GM23248 (cell line): ENCODE measurements around the gene ZNF683. TPM values are rescaled to one million over a fixed set of nuclear protein-coding genes. Genes with fewer than 3 reads are reported as not detected.

Source experiments
- DNase-seq: peaks from one replicate; pipeline ENCODE4 v3.0.0-alpha.2; 2015
- H2AFZ ChIP-seq: fragments of 200-600 bp; sonication (generic); 2 replicates; pipeline ENCODE4 v1.6.1; 2016; ENCODE audit warnings: antibody characterized with exemption
- H3F3A ChIP-seq: fragments of 200-600 bp; sonication (generic); 2 replicates; pipeline ENCODE4 v1.6.1; 2016; ENCODE audit warnings: mild to moderate bottlenecking, antibody characterized with exemption, mixed run types; ENCODE audit not compliant: insufficient read depth
- H3K27ac ChIP-seq: fragments of 200-600 bp; sonication (generic); 2 replicates; pipeline ENCODE4 v1.5.1; 2016; ENCODE audit warnings: mild to moderate bottlenecking
- H3K27me3 ChIP-seq: fragments of 200-600 bp; sonication (generic); replicated peaks from 2 replicates; pipeline ENCODE4 v1.6.1; 2016; ENCODE audit warnings: mild to moderate bottlenecking; ENCODE audit not compliant: insufficient read depth
- H3K36me3 ChIP-seq: fragments of 200-600 bp; sonication (generic); 2 replicates; pipeline ENCODE4 v1.6.1; 2016; ENCODE audit warnings: low read depth, mild to moderate bottlenecking
- H3K4me1 ChIP-seq: fragments of 200-600 bp; sonication (generic); 2 replicates; pipeline ENCODE4 v1.6.1; 2016; ENCODE audit warnings: mild to moderate bottlenecking; ENCODE audit not compliant: insufficient read depth
- H3K4me2 ChIP-seq: fragments of 200-600 bp; sonication (generic); one replicate; pipeline ENCODE4 v1.6.1; 2016; ENCODE audit warnings: mild to moderate bottlenecking; ENCODE audit not compliant: unreplicated experiment
- H3K4me3 ChIP-seq: fragments of 200-600 bp; sonication (generic); 2 replicates; pipeline ENCODE4 v1.5.1; 2016; ENCODE audit warnings: mild to moderate bottlenecking
- H3K79me2 ChIP-seq: fragments of 200-600 bp; sonication (generic); 2 replicates; pipeline ENCODE4 v1.6.1; 2016; ENCODE audit warnings: mild to moderate bottlenecking; ENCODE audit not compliant: insufficient read depth
- H3K9ac ChIP-seq: fragments of 200-600 bp; sonication (generic); 2 replicates; pipeline ENCODE4 v1.6.1; 2016; ENCODE audit warnings: mild to moderate bottlenecking
- H3K9me2 ChIP-seq: fragments of 200-600 bp; sonication (generic); 2 replicates; pipeline ENCODE4 v1.6.1; 2016; ENCODE audit warnings: mixed run types, mild to moderate bottlenecking, moderate library complexity; ENCODE audit not compliant: insufficient read depth
- H3K9me3 ChIP-seq: fragments of 200-600 bp; sonication (generic); one replicate; pipeline ENCODE4 v1.6.1; 2017; ENCODE audit warnings: low read depth
- H4K20me1 ChIP-seq: fragments of 200-600 bp; sonication (generic); 2 replicates; pipeline ENCODE4 v1.6.0; 2016; ENCODE audit not compliant: insufficient read depth
- EZH2 ChIP-seq: fragments of 200-600 bp; sonication (generic); IDR thresholded peaks from 2 replicates; pipeline ENCODE4 v1.6.1; 2018; ENCODE audit warnings: antibody characterized with exemption, mild to moderate bottlenecking; ENCODE audit not compliant: insufficient read depth, poor library complexity, severe bottlenecking
- EZH2phosphoT487 ChIP-seq: fragments of 200-600 bp; sonication (generic); IDR thresholded peaks from 2 replicates; pipeline ENCODE4 v1.6.1; 2018; ENCODE audit warnings: antibody characterized with exemption, moderate library complexity, mild to moderate bottlenecking, low read depth; ENCODE audit not compliant: insufficient read depth
- WGBS, 2 experiments: methylation state at CpG; one replicate each; pipeline ENCODE4 v1.1.6; 2015 to 2017; ENCODE audit warnings: low lambda C conversion rate in 2 of 2, low coverage in 1 of 2; ENCODE audit errors: missing lambda C conversion rate in 2 of 2; 5-methylcytosine and 5-hydroxymethylcytosine counted together
- in situ Hi-C: fragments of 300-500 bp; cut with MboI; formaldehyde crosslinking; loops from 2 replicates; pipeline ENCODE4 v1.15.0; 2020
- polyA plus RNA-seq: library from polyadenylated mRNA; unstranded; fragments of >200 nt; fragmentation: Nextera tagmentation; extraction: Ambion mirVana; gene quantifications from 2 replicates; pipeline ENCODE4 v1.2.1, GENCODE V29; 2016
- total RNA-seq: library from RNA; depleted of rRNA; stranded (reverse); fragments of >200 nt; shearing (Covaris generic); gene quantifications from 2 replicates; pipeline ENCODE4 v1.2.3, GENCODE V29; 2014

The ZNF683 gene
- total and polyA plus RNA-seq, 2 experiments from 2014 or later: not detected

- Histone ChIP-seq H3K4me2 (no peak overlapping the region), H3K4me3 (no peak overlapping the region), H2AFZ (no peak overlapping the region), H3K9ac (no peak overlapping the region), H3K36me3 (no peaks in the 10 kb centered on the region), H3F3A (no peaks in the 10 kb centered on the region), H3K9me3 (no peaks in the 10 kb centered on the region), H3K27me3 (no peaks in the 10 kb centered on the region), H3K4me1 (0 out of 2 replicates have a peak, but pooled peaks cover 4% of the 10 kb centered on the region), H3K27ac (no peak overlapping the region), H3K79me2 (no peaks in the 10 kb centered on the region), H4K20me1 (no peaks in the 10 kb centered on the region), H3K9me2 (no peaks in the 10 kb centered on the region)
- no peak for DNase-seq
- in situ Hi-C loops: no loop called here
- WGBS, 2 experiments: 53% methylated on average over 8 of the region's 8 CpGs
- no peak for TF ChIP-seq EZH2phosphoT487
- no peak for TF ChIP-seq EZH2
Measured at GRCh38 chr1:26328597-26328996, 44.0 kb downstream of the ZNF683 start.

DNA sequence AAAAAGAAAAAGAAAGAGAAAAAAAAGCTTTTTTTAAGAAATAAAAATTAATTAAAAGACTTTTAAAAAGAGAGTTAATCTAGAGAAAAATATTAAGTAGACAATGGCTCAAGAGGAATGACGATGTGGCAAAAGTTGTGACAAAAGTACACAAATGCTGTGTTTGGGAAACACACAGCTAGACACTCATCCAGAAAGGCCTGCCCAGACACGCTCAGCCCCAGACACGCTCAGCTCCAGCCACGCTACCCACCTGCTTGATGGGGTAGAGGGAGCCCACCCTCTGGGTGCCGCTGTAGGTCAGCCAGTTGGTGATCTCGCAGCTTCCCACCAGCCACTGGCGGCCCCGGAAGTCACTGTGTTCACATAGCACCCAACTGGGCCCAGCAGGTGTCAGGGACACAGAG, 44.6 kb downstream of the ZNF683 start:
- Histone ChIP-seq H3K36me3 (no peaks in the 10 kb centered on the region), H3K9me3 (no peaks in the 10 kb centered on the region), H3F3A (no peaks in the 10 kb centered on the region), H3K4me1 (0 out of 2 replicates have a peak, but pooled peaks cover 4% of the 10 kb centered on the region), H4K20me1 (no peaks in the 10 kb centered on the region), H3K27ac (no peak overlapping the region), H3K4me2 (no peak overlapping the region), H3K9ac (no peak overlapping the region), H3K9me2 (no peaks in the 10 kb centered on the region), H3K27me3 (no peaks in the 10 kb centered on the region), H3K4me3 (no peak overlapping the region), H3K79me2 (no peaks in the 10 kb centered on the region), H2AFZ (no peak overlapping the region)
- WGBS, 2 experiments: 70 to 80% methylated on average over 8 of the region's 8 CpGs
- DNase-seq: no peak
- TF ChIP-seq EZH2 (no peak), EZH2phosphoT487 (no peak)
- in situ Hi-C loops: no loop called here

- Histone ChIP-seq H3K9ac (no peak overlapping the region), H3K36me3 (no peaks in the 10 kb centered on the region)
Measured at GRCh38 chr1:26324550-26324949, 48.0 kb downstream of the ZNF683 start.

GRCh38 chr1:26323382-26323781, 49.2 kb downstream of the ZNF683 start:
- TF ChIP-seq EZH2phosphoT487 (no peak), EZH2 (no peak)
- Histone ChIP-seq H3K27me3 (no peaks in the 10 kb centered on the region), H3K4me1 (peaks cover 9% of the 10 kb centered on the region), H3K4me3 (no peak overlapping the region), H2AFZ (no peak overlapping the region), H3K36me3 (no peaks in the 10 kb centered on the region), H3K9me3 (no peaks in the 10 kb centered on the region), H3K4me2 (no peak overlapping the region), H4K20me1 (no peaks in the 10 kb centered on the region), H3F3A (no peaks in the 10 kb centered on the region), H3K27ac (no peak overlapping the region), H3K9me2 (no peaks in the 10 kb centered on the region), H3K79me2 (no peaks in the 10 kb centered on the region), H3K9ac (no peak overlapping the region)
- in situ Hi-C loops: no loop called here
- no peak for DNase-seq
- 89 to 92% methylated on average over 2 of the region's 2 CpGs for WGBS, 2 experiments

More at GRCh38 chr1:26324550-26324949, 48.0 kb downstream of the ZNF683 start:
- H4K20me1 ChIP-seq: no peaks in the 10 kb centered on the region
- TF ChIP-seq EZH2 (no peak), EZH2phosphoT487 (no peak)
- no peak overlapping the region for H3K4me3 ChIP-seq
- no peaks in the 10 kb centered on the region for H3K9me3 ChIP-seq
- no peak overlapping the region for H3K4me2 ChIP-seq
- in situ Hi-C loops: no loop called here
- H3K4me1 ChIP-seq: peaks cover 4% of the 10 kb centered on the region
- no peak overlapping the region for H2AFZ ChIP-seq
- H3K9me2 ChIP-seq: no peaks in the 10 kb centered on the region
- H3K79me2 ChIP-seq: no peaks in the 10 kb centered on the region
- H3K27ac ChIP-seq: no peak overlapping the region
- H3F3A ChIP-seq: no peaks in the 10 kb centered on the region
- DNase-seq: no peak
- no peaks in the 10 kb centered on the region for H3K27me3 ChIP-seq
- WGBS, 2 experiments: 53 to 62% methylated on average over 3 of the region's 3 CpGs

- no peaks in the 10 kb centered on the region for H4K20me1 ChIP-seq
- no peak overlapping the region for H3K27ac ChIP-seq
- no peak overlapping the region for H3K4me2 ChIP-seq
- H3K27me3 ChIP-seq: no peaks in the 10 kb centered on the region
- peaks cover 10% of the 10 kb centered on the region for H3K4me1 ChIP-seq
- H2AFZ ChIP-seq: peak overlapping the region; percentile 85
- in situ Hi-C loops: no loop called here
- H3K79me2 ChIP-seq: no peaks in the 10 kb centered on the region
- no peak overlapping the region; the same call in 1 of the 2 replicates for H3K9ac ChIP-seq
- no peaks in the 10 kb centered on the region for H3K9me2 ChIP-seq
- H3K4me3 ChIP-seq: no peak overlapping the region
- no peaks in the 10 kb centered on the region for H3K9me3 ChIP-seq
- 28 to 46% methylated on average over 10 of the region's 10 CpGs for WGBS, 2 experiments
- no peaks in the 10 kb centered on the region for H3K36me3 ChIP-seq
- no peak for DNase-seq
- no peaks in the 10 kb centered on the region for H3F3A ChIP-seq
- TF ChIP-seq EZH2: no peak
- TF ChIP-seq EZH2phosphoT487: no peak
Measured at GRCh38 chr1:26322042-26322331, 50.6 kb downstream of the ZNF683 start.
